Breast epithelium (tissue), 3 donors: ENCODE data around the gene TAOK2.

Source experiments
- CTCF ChIP-seq, 3 donors: fragments of 450-650 bp; IDR thresholded peaks; one replicate each; pipeline ENCODE4 v1.5.1; 2016 to 2017; ENCODE audit warnings: antibody characterized with exemption in 3 of 3, mild to moderate bottlenecking in 3 of 3, moderate library complexity in 3 of 3
- POLR2AphosphoS5 ChIP-seq, 3 donors: sonication (generic); formaldehyde crosslinking; IDR thresholded peaks; one replicate each; pipeline ENCODE4 v1.6.1; 2017; ENCODE audit warnings: antibody characterized with exemption in 3 of 3

- TF ChIP-seq POLR2AphosphoS5 (IDR thresholded peaks at IDR 0.05) (no peak), CTCF (IDR thresholded peaks at IDR 0.05) (no peak)
Observed at GRCh38 chr16:29927070-29927905, 46.4 kb upstream of the TAOK2 start.
